SU-DHL-6 (cell line): ENCODE measurements around the gene PANK2.

Experiments
- CTCF ChIP-seq: fragments of 200-600 bp; sonication (generic); IDR thresholded peaks from one replicate; pipeline ENCODE4 v1.5.1; 2017; ENCODE audit warnings: antibody characterized with exemption, mild to moderate bottlenecking, low read length, moderate library complexity; ENCODE audit not compliant: insufficient read depth, poor library complexity, severe bottlenecking
- EZH2phosphoT487 ChIP-seq: fragments of 200-600 bp; sonication (generic), shearing (Covaris generic); conservative IDR thresholded peaks from 2 replicates; pipeline ENCODE4 v1.6.1; 2018; ENCODE audit warnings: mild to moderate bottlenecking, antibody characterized with exemption, low read length, moderate library complexity, mixed read lengths

GRCh38 chr20:3862333-3862732 is 26.9 kb upstream of the PANK2 start:
- no peak for TF ChIP-seq CTCF
- TF ChIP-seq EZH2phosphoT487 = no peak
